HCT116 (cell line): Measurements from ENCODE around the gene MAP3K5. TPM values are rescaled to one million over a fixed set of nuclear protein-coding genes. Genes with fewer than 3 reads are reported as not detected.

Experiments used
- ATAC-seq: fragments of 200-7000 bp; cut with Tn5 transposase; 2 replicates; pipeline ENCODE4 v1.9.1; 2020; ENCODE audit warnings: mild to moderate bottlenecking, moderate library complexity
- BruUV-seq: library from RNA; stranded (reverse); fragments of 400-500 nt; replicated peaks from 2 replicates; lab custom pipeline; 2021; lab: Mats Ljungman, UMichigan
- CTCF ChIA-PET: fragments of 300-600 bp; sonication (Branson Sonifier 250); formaldehyde crosslinking; loops from one replicate; lab custom pipeline; 2021; ENCODE audit warnings: antibody characterized with exemption; lab: Charles Lee
- POLR2A ChIA-PET: fragments of 300-600, 350-600 bp; sonication (Branson Sonifier 250); formaldehyde crosslinking; loops from one replicate; lab custom pipeline; 2021; ENCODE audit warnings: antibody characterized with exemption; lab: Charles Lee
- RAD21 ChIA-PET, 2 experiments: fragments of 300-600 bp; sonication (Branson Sonifier 250); formaldehyde crosslinking; loops; one replicate each; lab custom pipeline; 2023; ENCODE audit warnings: low total read pairs in 2 of 2; ENCODE audit not compliant: uncharacterized antibody in 2 of 2, unreplicated experiment in 2 of 2, low non-redundant PET in 1 of 2; lab: Charles Lee
- DNase-seq: peaks from one replicate; pipeline ENCODE4 v3.0.0-alpha.2; 2010; ENCODE audit warnings: low read depth, low spot score
- H2AFZ ChIP-seq: fragments of 200-600 bp; shearing (Covaris generic), sonication (generic); 2 replicates; pipeline ENCODE4 v1.6.1; 2017; ENCODE audit warnings: low read depth, mixed run types, mixed read lengths, antibody characterized with exemption, low read length; ENCODE audit not compliant: poor library complexity, severe bottlenecking
- H3K27ac ChIP-seq: 2 replicates; pipeline ENCODE4 v1.5.1; 2012; ENCODE audit warnings: low read depth, low read length
- H3K27me3 ChIP-seq: fragments of 200-600 bp; sonication (generic); 2 replicates; pipeline ENCODE4 v1.6.1; 2016; ENCODE audit warnings: mixed run types, low read length, mixed read lengths; ENCODE audit not compliant: insufficient read depth
- H3K36me3 ChIP-seq, 2 experiments: fragments of 200-500 bp in 1 of 2; fragments of 200-600 bp in 1 of 2; sonication (Bioruptor generic) in 1 of 2; sonication (generic) in 1 of 2; 2 replicates each; pipeline versions ENCODE4 v1.5.1 to v1.6.1; 2014 to 2016; ENCODE audit warnings: low read length in 2 of 2, inconsistent platforms in 1 of 2, mixed read lengths in 1 of 2, mixed run types in 1 of 2; ENCODE audit not compliant: insufficient read depth in 2 of 2, control insufficient read depth in 1 of 2
- H3K4me1 ChIP-seq, 2 experiments: fragments of 200-600 bp in 1 of 2; sonication (generic) in 1 of 2; 2 replicates each; pipeline versions ENCODE4 v1.5.1 to v1.6.1; 2012 to 2017; ENCODE audit warnings: low read length in 2 of 2, inconsistent platforms in 1 of 2, mild to moderate bottlenecking in 1 of 2, mixed read lengths in 1 of 2, mixed run types in 1 of 2, moderate library complexity in 1 of 2; ENCODE audit not compliant: insufficient read depth in 2 of 2, control insufficient read depth in 1 of 2
- H3K4me2 ChIP-seq: fragments of 200-600 bp; sonication (generic); 2 replicates; pipeline ENCODE4 v1.6.1; 2017; ENCODE audit warnings: mixed run types, low read length, mixed read lengths
- H3K4me3 ChIP-seq, 2 experiments: fragments of 200-600 bp in 1 of 2; sonication (generic) in 1 of 2; replicated peaks in 1 of 2; 2 replicates each; pipeline ENCODE4 v1.5.1; 2011 to 2016; ENCODE audit warnings: low read length in 2 of 2, control low read depth in 1 of 2, low read depth in 1 of 2, mild to moderate bottlenecking in 1 of 2, mixed read lengths in 1 of 2, mixed run types in 1 of 2
- H3K79me2 ChIP-seq: fragments of 200-600 bp; sonication (generic); 2 replicates; pipeline ENCODE4 v1.6.1; 2017; ENCODE audit warnings: mild to moderate bottlenecking, mixed run types, low read length, moderate library complexity, mixed read lengths; ENCODE audit not compliant: insufficient read depth
- H3K9ac ChIP-seq: fragments of 200-600 bp; sonication (generic); 2 replicates; pipeline ENCODE4 v1.6.1; 2016; ENCODE audit warnings: low read length, mixed read lengths
- H3K9me2 ChIP-seq: fragments of 200-600 bp; sonication (generic), shearing (Covaris generic); 2 replicates; pipeline ENCODE4 v1.6.1; 2017; ENCODE audit warnings: mixed run types, mild to moderate bottlenecking, moderate library complexity; ENCODE audit not compliant: insufficient read depth
- H3K9me3 ChIP-seq, 2 experiments: fragments of 200-500 bp in 1 of 2; fragments of 200-600 bp in 1 of 2; sonication (Bioruptor generic) in 1 of 2; sonication (generic) in 1 of 2; 2 replicates each; pipeline ENCODE4 v1.6.1; 2014 to 2017; ENCODE audit warnings: low read length in 2 of 2, mixed read lengths in 2 of 2, inconsistent platforms in 1 of 2, low read depth in 1 of 2, mild to moderate bottlenecking in 1 of 2, mixed run types in 1 of 2, moderate library complexity in 1 of 2; ENCODE audit not compliant: control insufficient read depth in 1 of 2, insufficient read depth in 1 of 2
- H4K20me1 ChIP-seq: fragments of 200-600 bp; sonication (generic), shearing (Covaris generic); 2 replicates; pipeline ENCODE4 v1.6.1; 2017; ENCODE audit warnings: mixed run types, mild to moderate bottlenecking, moderate library complexity; ENCODE audit not compliant: insufficient read depth
- EGR1 ChIP-seq: IDR thresholded peaks from 2 replicates; pipeline ENCODE4 v1.6.1; 2012; ENCODE audit warnings: low read depth
- EZH2 ChIP-seq: fragments of 200-600 bp; sonication (generic); IDR thresholded peaks from 2 replicates; pipeline ENCODE4 v1.6.1; 2017; ENCODE audit warnings: antibody characterized with exemption, mixed run types
- FOSL1 ChIP-seq: IDR thresholded peaks from 2 replicates; pipeline ENCODE4 v1.6.1; 2012; ENCODE audit warnings: low read depth
- JUND ChIP-seq: IDR thresholded peaks from 2 replicates; pipeline ENCODE4 v1.6.1; 2012
- POLR2A ChIP-seq: IDR thresholded peaks from 2 replicates; pipeline ENCODE4 v1.7.0; 2011; ENCODE audit warnings: borderline replicate concordance; ENCODE audit not compliant: insufficient read depth, insufficient read length; ENCODE audit errors: extremely low read depth
- POLR2AphosphoS5 ChIP-seq: IDR thresholded peaks from 2 replicates; pipeline ENCODE4 v1.6.1; 2011; ENCODE audit warnings: mild to moderate bottlenecking, low read depth, low read length, moderate library complexity
- SP1 ChIP-seq: IDR thresholded peaks from 2 replicates; pipeline ENCODE4 v1.6.1; 2012; ENCODE audit warnings: low read depth
- TCF7L2 ChIP-seq: IDR thresholded peaks from 2 replicates; pipeline ENCODE4 v1.7.0; 2011; ENCODE audit warnings: borderline replicate concordance, inconsistent platforms; ENCODE audit not compliant: insufficient read depth, insufficient read length; ENCODE audit errors: extremely low read depth
- YY1 ChIP-seq: IDR thresholded peaks from 2 replicates; pipeline ENCODE4 v1.6.1; 2011; ENCODE audit warnings: low read length, low read depth, moderate library complexity, mild to moderate bottlenecking; ENCODE audit not compliant: insufficient replicate concordance; ENCODE audit errors: extremely low read depth
- ZFX ChIP-seq: fragments of 450-650 bp; IDR thresholded peaks from 2 replicates; pipeline ENCODE4 v1.6.1; 2017
- ZNF274 ChIP-seq: fragments of 200-500 bp; sonication (Bioruptor generic); IDR thresholded peaks from 2 replicates; pipeline ENCODE4 v1.6.1; 2014; ENCODE audit warnings: mild to moderate bottlenecking, low read depth, low read length, inconsistent platforms
- intact Hi-C: fragments of 100-400 bp; cut with micrococcal nuclease; formaldehyde crosslinking; loops from 2 replicates; pipeline ENCODE4 v1.10.0; 2022
- total RNA-seq: library from RNA; stranded (reverse); gene quantifications from one replicate; pipeline ENCODE4 v1.2.1, GENCODE V29; 2021; ENCODE audit not compliant: unreplicated experiment
- TF ChIP-seq, protein P1 (sequence below): IDR thresholded peaks from 2 replicates; pipeline ENCODE4 v1.6.1; 2012; ENCODE audit warnings: low read depth
- TF ChIP-seq, protein P2 (sequence below): IDR thresholded peaks from 2 replicates; pipeline ENCODE4 v1.6.1; 2012
- TF ChIP-seq, protein P3 (sequence below): IDR thresholded peaks from 2 replicates; pipeline ENCODE4 v1.6.1; 2012
- TF ChIP-seq, protein P4 (sequence below): IDR thresholded peaks from 2 replicates; pipeline ENCODE4 v1.6.1; 2011; ENCODE audit warnings: mild to moderate bottlenecking, low read length, moderate library complexity; ENCODE audit not compliant: insufficient replicate concordance; ENCODE audit errors: extremely low read depth

The MAP3K5 gene
- total RNA-seq, 1 experiment from 2014 or later = 11.8 TPM

DNA sequence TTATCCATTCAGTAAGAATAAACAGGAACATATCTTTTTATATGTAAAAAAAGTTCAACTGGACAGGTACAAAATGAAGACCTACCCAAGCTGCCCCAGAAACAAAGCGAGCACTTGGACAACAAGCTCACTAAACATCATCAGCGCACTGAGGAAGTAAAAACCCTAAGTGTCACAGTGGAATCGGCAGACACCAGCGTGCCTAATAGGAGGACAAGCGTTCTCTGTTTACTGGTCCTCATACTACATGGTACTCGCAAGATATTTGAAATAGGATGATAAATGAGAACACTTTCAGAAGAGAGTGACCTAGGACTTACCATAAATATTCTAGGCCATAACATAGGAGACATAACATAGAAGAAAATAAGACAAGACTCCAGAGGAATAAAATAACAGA is 260.2 kb downstream of the MAP3K5 start:
- intact Hi-C loops = no loop called here

More for the DNA sequence above, 260.2 kb downstream of the MAP3K5 start:
- TF ChIP-seq JUND (no peak), EZH2 (no peak), YY1 (no peak), EGR1 (no peak), TCF7L2 (no peak), SP1 (no peak), POLR2A (no peak), POLR2AphosphoS5 (no peak), FOSL1 (no peak), ZNF274 (no peak), ZFX (no peak)
- TF ChIP-seq, protein P1, sequence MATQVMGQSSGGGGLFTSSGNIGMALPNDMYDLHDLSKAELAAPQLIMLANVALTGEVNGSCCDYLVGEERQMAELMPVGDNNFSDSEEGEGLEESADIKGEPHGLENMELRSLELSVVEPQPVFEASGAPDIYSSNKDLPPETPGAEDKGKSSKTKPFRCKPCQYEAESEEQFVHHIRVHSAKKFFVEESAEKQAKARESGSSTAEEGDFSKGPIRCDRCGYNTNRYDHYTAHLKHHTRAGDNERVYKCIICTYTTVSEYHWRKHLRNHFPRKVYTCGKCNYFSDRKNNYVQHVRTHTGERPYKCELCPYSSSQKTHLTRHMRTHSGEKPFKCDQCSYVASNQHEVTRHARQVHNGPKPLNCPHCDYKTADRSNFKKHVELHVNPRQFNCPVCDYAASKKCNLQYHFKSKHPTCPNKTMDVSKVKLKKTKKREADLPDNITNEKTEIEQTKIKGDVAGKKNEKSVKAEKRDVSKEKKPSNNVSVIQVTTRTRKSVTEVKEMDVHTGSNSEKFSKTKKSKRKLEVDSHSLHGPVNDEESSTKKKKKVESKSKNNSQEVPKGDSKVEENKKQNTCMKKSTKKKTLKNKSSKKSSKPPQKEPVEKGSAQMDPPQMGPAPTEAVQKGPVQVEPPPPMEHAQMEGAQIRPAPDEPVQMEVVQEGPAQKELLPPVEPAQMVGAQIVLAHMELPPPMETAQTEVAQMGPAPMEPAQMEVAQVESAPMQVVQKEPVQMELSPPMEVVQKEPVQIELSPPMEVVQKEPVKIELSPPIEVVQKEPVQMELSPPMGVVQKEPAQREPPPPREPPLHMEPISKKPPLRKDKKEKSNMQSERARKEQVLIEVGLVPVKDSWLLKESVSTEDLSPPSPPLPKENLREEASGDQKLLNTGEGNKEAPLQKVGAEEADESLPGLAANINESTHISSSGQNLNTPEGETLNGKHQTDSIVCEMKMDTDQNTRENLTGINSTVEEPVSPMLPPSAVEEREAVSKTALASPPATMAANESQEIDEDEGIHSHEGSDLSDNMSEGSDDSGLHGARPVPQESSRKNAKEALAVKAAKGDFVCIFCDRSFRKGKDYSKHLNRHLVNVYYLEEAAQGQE = no peak
- TF ChIP-seq, protein P2, sequence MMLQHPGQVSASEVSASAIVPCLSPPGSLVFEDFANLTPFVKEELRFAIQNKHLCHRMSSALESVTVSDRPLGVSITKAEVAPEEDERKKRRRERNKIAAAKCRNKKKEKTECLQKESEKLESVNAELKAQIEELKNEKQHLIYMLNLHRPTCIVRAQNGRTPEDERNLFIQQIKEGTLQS = no peak
- TF ChIP-seq, protein P3, sequence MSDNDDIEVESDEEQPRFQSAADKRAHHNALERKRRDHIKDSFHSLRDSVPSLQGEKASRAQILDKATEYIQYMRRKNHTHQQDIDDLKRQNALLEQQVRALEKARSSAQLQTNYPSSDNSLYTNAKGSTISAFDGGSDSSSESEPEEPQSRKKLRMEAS = no peak
- TF ChIP-seq, protein P4, sequence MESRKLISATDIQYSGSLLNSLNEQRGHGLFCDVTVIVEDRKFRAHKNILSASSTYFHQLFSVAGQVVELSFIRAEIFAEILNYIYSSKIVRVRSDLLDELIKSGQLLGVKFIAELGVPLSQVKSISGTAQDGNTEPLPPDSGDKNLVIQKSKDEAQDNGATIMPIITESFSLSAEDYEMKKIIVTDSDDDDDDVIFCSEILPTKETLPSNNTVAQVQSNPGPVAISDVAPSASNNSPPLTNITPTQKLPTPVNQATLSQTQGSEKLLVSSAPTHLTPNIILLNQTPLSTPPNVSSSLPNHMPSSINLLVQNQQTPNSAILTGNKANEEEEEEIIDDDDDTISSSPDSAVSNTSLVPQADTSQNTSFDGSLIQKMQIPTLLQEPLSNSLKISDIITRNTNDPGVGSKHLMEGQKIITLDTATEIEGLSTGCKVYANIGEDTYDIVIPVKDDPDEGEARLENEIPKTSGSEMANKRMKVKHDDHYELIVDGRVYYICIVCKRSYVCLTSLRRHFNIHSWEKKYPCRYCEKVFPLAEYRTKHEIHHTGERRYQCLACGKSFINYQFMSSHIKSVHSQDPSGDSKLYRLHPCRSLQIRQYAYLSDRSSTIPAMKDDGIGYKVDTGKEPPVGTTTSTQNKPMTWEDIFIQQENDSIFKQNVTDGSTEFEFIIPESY = no peak
- ChIA-PET POLR2A (interaction anchor here (1.0 kb wide), 1 partner anchor 242 kb away, joined by 3 read pairs; no protein-coding TSS in a partner anchor), CTCF (interaction anchor here (0.8 kb wide), 1 partner anchor 18 kb away, joined by 3 read pairs; the partner anchor contains the start of gene MAP7), RAD21 (no interaction called here)
- Histone ChIP-seq H3K4me2 (no peak overlapping the region), H2AFZ (no peak overlapping the region), H3K4me1 (no peaks in the 10 kb centered on the region), H3K9ac (no peak overlapping the region), H3K9me3 (no peaks in the 10 kb centered on the region), H4K20me1 (peaks cover 4% of the 10 kb centered on the region; the same call in 1 of the 2 replicates), H3K79me2 (peaks cover 35% of the 10 kb centered on the region), H3K27me3 (no peaks in the 10 kb centered on the region), H3K4me3 (no peak overlapping the region), H3K27ac (no peak overlapping the region), H3K36me3 (no peaks in the 10 kb centered on the region), H3K9me2 (no peaks in the 10 kb centered on the region)
- no peak for ATAC-seq
- BruUV-seq = no TSS peak
- DNase-seq = no peak
